GM20431 (cell line): ENCODE data around the gene PHPT1.
"Not testable (repeated sequence)": the region's sequence is repeated elsewhere in the genome, so short reads cannot be mapped to it uniquely, and the experiment has no call there.

Source experiments
- in situ Hi-C: fragments of 300-500 bp; cut with MseI, MboI; formaldehyde crosslinking; loops from one replicate; pipeline ENCODE4 v1.15.0; 2020; ENCODE audit warnings: low sequenced_read_pairs; ENCODE audit not compliant: unreplicated experiment

Gene PHPT1

DNA sequence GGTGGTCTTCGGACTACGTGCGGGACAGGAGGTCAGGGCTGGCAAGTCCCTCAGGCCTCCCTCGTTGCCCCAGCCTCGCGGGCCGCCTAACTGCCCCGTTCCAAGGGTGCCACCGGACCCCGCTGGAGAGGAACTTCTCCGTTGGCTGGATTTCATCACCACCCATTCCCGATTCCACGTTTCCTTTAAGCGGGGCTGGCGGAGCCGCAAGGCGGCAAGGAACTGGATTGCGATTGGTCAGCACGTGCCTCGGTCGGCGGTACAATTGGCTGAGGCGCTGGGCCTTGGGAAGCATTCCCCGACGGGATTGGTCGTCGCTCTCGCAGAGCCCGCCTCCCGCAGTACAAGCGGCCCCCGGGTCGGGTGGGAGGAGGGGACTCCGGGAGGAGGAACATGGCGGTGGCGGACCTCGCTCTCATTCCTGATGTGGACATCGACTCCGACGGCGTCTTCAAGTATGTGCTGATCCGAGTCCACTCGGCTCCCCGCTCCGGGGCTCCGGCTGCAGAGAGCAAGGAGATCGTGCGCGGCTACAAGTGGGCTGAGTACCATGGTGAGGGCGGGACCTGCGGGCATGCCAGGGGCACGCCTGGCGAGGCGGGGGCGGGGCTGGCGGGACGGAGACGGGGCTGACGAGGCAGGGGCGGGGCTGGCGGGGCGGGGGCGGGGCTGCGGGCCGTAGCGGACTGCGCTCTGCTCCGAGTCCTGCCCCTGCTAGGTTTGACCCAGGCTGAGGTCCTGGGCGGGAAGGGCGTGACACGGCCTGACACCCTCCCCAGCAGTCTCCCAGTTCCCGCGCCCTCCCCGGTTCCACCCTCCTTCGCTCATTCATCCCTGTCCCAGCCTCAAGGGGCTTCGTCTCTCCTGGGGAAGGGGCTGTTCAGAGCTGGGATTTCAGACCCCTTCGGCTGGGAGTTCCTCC is at the start of gene PHPT1:
TSS of gene PHPT1 (plus strand) at position 372 of the 922 bp plus-strand sequence. CDS start at position 394, 22 bp downstream.
- in situ Hi-C loops: no loop called here

DNA sequence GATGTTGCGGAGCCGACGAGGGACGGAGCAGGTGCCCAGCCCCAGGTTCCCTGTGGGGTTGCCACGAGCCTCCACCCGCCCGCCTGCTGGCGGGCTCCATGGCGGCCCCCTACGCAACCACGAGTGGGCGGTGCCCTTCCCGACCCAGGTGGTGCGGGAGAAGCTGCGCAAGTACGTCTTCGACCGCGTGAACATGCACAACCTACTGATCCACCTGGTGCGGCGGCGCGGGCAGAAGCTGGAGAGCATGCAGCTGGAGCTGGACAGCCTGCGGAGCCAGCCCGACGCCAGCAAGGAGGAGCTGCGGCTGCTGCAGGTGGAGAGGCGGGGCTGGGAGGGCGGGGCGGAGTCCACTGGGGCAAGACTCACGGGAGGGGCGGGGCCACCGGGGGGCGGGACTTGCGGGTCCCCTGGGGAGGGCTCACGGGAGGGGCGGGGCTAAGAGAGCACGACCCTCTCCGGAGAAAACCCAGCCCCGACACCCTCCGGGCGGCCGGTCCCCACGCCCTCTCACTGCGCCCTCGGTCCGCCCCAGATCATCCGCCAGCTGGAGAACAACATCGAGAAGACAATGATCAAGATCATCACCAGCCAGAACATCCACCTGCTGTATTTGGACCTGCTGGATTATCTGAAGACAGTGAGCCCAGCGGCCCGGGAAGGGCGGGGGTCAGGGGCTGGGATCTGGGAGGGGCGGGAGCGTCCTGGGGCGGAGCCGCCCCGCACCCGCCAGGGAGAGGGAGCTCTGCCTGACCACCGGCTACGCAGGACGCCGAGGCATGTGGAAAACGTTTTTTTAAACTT is 49.2 kb upstream of the PHPT1 start:
- in situ Hi-C loops: no loop called here

DNA sequence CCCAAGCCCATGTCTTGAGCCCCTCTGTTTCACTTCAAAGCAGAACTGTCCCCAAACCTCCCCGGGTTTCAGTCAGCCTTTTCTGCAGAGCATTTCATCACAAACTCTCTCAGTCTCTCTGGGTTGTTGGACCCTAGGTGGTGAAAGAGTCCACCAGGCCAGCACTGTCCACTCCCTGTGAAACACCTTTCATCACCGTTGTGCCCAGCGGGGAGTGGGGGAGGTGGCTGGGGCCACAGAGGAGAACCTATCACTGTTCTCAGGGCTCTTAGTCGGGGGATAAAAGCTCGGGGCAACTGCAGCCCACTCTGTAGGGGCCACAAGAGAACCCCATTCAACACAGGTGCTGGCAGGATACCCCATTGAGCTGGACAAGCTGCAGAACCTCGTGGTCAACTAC is 46.9 kb upstream of the PHPT1 start:
- in situ Hi-C loops: no loop called here

DNA sequence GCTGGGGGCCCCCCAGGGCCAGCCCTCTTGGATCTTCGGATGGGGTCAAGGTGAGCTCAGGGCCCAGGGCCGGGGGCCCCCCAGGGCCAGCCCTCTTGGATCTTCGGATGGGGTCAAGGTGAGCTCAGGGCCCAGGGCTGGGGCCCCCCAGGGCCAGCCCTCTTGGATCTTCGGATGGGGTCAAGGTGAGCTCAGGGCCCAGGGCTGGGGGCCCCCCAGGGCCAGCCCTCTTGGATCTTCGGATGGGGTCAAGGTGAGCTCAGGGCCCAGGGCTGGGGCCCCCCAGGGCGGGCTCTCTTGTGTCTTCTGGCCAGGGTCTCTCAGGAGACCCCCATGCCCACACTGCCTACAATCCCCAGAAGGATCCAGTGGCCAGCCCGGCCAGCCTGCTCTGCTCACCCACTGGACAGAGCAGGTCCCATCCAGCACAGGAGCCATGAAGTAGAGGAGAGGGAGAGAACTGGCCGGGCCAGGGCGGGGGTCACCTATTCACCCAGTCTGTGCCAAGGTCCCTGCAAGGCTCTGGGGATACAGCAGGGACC is 46.1 kb upstream of the PHPT1 start:
- in situ Hi-C loops: not testable (repeated sequence)

DNA sequence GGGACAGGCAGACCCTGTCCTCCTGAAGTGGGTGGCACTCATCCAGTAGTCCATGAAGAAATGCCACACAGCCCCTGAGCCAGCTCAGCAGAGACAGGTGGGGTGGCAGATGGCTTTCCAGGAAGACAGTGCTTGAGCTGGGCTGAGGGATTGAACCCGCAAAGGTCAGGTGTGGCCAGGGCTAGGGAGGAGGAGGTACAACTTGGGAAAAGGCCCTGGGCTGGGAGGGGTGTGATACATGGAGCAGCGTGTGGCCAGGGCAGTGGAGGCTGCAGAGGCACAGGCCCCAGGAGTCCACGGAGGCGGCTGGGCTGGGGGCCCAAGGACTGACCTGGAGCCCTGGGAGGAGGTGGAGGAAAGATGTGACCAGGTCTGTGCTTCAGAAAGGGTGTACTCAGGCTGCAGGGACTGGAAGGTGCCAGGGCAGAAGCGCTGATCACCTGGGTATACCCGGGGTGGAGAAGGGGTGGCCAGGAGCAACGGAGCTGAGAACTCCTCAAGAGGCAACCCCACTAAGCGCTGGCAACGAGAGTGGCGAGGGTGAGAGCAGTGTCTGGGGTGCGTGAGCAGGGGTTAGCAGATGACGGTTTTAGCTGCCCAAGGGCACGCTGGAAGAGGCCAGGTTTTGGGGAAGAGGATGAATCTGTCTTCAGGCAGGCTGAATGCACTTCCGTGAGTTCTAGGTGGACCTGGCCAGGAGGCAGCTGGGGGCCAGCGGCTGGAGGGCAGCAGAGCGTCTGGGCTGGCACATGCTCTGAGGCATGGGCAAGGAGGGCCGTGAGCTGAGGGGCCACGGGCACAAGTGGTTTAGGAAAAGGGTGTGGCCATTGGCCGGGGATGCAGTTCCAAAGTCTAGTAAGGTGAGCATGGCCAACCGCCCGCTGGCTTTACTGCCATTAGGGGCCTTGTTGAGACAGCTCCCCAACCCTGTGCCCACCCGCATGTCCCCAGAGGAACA is 45.4 kb upstream of the PHPT1 start:
- in situ Hi-C loops: no loop called here

DNA sequence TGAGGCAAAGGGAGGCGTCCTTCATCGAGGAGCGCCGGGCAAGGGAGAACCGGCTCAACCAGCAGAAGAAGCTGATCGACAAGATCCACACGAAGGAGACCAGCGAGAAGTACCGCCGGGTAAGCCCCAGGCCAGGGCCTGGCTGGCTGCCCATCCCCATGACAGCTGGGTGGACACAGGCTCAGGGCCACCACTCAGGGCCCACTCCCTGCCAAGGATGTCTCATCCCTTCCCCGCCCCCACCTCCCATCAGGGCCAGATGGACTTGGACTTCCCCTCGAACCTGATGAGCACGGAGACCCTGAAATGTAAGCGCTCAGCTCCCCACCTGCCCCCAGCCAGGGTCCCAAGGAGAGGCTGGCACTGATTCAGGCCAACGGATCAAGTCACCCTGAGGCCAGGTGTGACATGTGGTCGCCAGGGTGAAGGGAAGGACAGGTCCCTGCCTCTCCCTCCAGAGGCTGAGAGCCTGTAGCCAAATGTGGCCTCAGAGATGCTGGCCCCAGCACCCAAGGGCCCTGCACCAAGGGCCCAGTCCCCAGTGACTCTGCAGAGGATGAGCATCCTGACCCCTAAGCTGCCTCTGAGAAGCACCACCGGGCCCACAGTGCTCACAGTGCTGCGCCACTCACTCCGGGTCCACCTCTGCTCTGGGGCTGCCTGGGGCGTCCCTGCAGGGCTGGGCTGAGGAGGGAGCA is 44.6 kb upstream of the PHPT1 start:
- in situ Hi-C loops: no loop called here

DNA sequence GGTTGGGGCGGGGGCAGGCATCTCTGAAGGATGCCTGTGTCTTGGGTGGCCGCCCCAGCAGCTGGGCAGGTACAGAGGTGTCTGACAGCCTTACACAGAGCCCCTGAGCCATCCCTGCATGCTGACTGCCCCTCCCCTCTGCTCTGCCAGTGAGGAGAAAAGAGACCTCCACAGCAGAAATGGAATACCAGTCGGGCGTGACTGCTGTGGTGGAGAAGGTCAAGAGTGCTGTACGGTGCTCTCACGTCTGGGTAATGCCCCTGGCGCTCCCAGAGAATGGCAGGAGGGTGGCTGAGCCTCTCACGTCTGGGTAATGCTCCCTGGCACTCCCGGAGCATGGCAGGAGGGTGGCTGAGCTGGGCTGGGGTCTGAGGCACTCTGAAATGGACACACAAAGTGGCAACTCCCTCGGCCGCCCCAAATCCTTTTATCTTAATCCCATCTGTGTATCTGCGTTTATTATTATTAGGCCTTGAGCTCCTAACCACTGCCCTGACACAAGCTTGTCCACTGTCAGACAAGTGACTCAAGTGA is 43.9 kb upstream of the PHPT1 start:
- in situ Hi-C loops: no loop called here

DNA sequence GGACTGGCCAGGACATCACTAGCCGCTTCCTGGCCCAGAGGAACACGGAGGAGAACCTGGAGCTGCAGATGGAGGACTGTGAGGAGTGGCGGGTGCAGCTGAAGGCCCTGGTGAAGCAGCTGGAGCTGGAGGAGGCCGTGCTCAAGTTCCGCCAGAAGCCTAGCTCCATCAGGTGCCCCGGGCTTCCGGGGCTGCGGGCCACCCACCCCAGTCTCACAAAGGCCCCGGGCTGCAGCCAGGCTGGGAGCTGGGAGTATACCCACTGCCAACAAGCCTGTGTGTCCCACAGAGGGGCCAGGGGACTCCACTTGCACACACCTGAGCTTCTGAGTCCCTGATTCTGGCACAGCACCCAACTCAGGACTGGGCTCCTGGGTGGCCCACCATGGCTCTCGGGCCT is 43.1 kb upstream of the PHPT1 start:
- in situ Hi-C loops: no loop called here

DNA sequence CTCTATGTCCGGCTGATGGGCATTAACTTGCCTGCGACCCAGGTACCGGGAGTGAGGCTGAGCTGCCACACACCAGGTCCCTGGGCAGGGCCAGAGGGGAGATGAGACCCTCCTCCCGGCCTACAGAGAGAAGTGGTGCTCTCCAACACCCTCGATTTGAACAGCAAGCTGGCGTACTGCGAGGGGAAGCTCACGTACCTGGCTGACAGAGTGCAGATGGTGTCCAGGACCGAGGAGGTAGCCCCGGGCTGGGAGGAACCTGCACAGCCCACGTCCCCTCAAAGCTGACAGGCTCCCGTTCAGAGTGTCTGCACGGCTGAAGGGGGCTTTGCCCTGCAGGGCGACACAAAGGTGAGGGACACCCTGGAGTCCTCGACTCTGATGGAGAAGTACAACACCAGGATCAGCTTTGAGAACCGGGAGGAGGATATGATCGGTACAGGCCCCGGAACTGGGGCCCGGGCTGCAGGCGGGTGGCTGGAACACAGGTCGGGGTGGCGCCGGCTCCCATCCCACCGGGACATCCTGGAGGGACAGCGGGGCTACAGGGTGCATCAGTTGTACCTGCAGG is 42.5 kb upstream of the PHPT1 start:
- in situ Hi-C loops: no loop called here

DNA sequence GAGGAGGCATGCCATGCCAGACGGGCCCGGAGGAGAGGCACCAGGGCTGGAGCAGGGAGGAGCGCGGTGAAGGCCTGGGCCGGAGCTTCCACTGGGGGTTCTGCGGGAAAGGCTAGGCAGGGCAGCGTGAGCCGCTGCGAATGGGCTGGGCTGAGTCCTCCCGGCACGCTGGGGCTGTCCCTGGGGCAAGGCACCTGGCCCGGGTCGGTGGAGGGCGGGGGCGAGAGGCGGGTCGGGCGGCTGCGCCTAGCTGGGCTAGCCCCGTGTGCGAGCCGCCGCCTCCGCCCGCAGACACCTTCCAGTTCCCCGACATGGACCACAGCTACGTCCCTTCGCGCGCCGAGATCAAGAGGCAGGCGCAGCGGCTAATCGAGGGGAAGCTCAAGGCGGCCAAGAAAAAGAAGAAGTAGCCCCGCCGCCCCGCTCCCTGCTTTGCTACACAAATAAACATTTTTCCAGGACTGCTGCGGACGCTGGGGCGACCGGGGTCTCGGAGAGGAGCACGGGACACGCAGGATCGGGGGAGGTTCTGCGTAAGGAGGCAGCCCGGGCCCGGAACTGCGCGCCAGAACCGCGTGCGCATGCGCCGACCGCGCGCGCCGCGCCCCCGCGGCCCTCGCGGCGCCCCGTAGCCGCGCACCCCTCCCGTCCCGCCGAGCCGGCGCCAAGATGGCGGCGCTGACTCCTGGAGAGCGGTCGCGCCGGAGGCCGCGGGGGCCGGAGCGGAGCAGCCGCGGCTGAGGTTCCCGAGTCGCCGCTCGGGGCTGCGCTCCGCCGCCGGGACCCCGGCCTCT is 41.7 kb upstream of the PHPT1 start, which contains the start of gene RABL6:
TSS of gene RABL6 (plus strand) at position 668 of the 794 bp plus-strand sequence. CDS start 249 bp downstream, outside the sequence.
- in situ Hi-C loops: no loop called here

DNA sequence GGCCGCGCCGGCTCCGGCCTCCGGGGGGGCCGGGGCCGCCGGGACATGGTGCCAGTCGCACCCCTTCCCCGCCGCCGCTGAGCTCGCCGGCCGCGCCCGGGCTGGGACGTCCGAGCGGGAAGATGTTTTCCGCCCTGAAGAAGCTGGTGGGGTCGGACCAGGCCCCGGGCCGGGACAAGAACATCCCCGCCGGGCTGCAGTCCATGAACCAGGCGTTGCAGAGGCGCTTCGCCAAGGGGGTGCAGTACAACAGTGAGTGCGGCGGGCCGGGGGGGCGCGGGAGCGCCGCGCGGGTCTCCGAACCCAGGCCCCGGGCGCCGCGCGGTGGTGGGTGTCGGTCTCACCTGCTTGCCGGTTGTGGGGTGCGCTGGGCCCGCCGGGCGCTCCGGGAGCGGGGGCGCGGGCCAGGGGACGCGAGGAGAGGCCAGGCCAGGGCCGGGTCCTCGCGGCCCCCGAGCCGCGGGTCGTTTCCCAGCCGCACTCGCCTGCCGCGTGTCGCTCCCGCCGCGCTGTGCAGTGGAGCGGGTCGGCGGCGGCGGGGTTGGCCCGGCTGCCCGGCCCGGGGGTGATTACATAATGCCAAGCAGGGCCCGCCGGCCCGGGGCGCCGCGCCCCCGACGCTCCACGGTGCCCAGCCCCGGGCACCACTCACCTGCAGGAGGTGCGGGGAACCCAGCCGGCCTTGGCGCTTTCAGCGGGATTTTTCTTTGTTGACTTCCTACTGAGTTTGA is 41.0 kb upstream of the PHPT1 start:
- in situ Hi-C loops: no loop called here

DNA sequence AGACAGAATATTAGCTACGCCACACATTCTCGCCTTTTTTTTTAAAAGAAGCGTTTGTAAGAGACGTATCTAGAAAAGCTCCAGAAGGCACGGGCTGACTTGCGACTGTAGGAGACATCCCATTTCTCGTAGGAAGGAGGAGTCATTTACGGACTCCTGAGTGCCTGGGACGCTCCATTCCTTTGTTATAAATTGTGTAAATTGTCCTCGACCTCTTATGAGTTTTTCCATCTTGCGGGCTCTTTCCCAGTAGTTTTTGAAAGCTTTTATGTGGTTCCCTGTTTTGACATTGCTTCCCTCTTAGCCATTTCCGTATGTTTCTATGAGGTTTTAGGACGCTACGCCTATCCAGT is 40.4 kb upstream of the PHPT1 start:
- in situ Hi-C loops: no loop called here

DNA sequence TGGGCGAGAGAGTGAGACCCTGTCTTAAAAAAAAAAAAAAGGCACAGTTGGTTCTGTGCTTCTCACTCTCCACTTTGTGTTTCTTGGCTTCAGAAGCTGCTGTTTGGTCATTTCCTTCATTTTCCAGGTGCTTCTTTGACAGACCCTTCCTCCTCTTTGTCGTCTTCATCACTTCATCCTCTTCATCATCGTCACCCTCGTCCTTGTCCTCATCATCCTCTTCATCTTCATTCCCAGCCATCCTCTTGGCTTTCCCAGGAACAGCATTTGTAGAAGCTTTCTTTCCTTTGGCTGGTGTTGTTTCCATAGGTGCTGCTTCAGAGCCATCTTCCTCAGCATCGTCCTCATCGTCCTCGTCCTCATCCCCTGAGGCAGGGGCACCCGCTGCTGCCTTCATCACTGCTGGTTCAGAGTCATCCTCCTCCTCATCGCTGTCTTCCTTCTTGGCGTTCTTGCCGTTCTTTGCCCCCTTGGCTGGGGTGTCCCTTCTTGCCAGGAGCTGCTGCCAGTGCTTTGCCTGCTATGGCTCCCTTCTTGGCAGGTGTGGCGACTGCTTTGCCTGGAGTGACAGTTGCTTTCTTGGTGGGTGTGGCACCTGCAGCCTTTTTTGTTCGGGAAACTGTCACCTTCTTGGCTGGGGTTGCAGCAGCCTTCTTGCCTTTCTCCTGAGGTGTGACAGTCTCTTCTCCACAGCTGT is 34.3 kb upstream of the PHPT1 start:
- in situ Hi-C loops: no loop called here

DNA sequence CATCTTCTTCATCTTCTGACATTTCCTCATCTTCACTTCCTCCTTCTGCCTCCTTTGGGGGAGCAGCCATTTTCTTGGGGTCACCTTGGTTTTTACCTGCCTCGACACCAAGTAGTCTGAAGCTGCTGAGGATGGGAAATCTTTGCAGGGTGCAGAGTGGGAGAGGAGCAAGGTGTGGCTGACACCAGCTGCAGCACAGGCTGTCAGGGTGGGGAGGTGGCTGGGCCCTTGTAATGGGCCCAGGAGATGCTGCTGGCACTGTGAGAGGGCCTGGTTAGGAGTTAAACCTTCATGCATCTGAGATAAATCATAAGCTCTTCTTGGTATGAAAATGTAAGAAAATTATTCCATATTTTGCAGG is 33.8 kb upstream of the PHPT1 start:
- in situ Hi-C loops: no loop called here

DNA sequence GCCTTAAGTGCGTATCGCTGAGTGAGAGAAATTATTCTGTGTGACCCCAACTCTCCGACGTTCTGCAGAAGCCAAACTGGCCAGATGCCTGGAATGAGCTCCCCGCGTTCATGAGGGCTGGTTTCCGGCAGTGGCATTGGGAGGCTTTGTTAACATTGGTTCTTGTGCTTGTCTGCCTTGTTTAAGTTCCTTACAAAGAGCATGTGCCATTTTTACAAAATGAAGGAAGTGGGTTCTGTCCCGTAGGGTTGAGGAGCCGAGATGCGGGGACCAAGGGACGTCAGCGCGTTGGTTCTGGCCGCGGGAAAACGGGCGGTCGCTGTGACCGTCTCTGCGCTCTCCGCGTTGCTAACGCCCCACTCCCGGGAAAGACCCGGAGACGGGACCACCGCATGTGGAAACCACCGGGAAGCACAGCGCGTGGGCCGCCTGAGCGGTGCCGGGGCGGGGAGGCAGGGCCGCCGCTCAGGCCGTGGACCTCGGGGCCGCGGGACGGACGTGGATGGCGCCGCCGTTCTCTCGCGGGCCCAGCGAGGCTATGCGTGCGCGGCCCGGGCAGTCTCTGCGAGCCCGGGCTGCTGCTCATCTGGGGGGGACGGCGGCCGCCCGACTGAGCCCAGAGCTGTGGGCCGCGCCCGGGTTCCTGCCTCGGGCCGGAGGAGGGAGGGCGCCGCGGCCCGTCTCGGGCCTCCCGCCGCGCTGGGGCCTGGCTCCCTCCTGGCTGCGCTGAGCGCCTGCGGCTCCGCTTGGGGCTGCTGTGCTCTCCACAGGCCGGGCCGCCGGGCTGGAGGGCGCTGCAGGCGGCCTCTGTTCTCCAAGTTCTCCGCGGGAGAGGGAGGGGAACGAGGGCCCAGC is 28.0 kb upstream of the PHPT1 start:
- in situ Hi-C loops: no loop called here
